Fibroblast of skin of left biceps (primary cell): ENCODE measurements around the gene NHLRC4.

Experiments used
- DNase-seq, 2 experiments: peaks; one replicate each; pipeline ENCODE4 v3.0.0-alpha.2; 2013; ENCODE audit warnings: low read depth in 2 of 2

NHLRC4 gene

DNA sequence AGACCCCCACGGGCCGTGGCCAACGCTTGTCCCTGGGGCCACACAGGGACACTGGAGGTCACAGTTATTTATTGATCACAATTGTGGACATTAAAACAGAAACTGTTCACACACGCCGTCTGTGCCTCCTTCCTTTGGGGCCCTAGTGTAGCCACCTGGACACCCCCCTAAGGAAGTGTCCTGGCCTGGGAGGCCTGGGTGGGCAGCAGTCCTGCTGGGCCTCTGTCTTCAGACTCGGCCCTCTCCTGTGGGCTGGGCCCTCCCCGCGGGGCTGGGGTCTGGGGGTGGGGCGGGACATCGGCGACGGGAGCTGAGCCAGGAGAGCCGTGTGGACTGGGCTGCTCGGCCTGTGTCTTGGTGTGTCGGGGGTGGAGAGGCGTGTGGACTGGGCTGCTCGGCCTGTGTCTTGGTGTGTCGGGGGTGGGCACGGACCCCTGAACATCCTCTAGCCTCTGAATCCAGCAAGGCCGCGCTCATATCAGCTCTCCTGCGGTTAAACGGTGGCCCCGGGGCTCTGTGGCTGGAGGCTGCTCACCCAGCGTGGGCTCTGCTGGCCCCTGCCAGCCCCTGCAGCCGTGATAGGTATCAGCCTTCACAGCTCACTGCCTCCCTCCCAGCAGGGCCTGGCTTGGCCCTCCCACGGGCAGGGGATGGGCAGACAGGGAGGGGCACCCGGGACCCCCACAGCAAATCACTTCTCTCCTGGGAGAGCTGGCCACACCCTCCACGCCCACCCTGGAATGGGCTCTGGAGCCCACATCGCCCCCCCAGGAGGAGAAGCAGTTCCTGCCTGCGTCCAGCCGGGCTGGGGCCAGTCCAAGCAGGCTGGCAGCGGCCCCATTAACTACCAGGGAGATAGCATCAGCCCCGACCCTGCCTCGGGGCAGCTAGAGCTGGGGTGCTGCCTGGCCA is 1.1 kb upstream of the NHLRC4 start:
- no peak for DNase-seq

DNA sequence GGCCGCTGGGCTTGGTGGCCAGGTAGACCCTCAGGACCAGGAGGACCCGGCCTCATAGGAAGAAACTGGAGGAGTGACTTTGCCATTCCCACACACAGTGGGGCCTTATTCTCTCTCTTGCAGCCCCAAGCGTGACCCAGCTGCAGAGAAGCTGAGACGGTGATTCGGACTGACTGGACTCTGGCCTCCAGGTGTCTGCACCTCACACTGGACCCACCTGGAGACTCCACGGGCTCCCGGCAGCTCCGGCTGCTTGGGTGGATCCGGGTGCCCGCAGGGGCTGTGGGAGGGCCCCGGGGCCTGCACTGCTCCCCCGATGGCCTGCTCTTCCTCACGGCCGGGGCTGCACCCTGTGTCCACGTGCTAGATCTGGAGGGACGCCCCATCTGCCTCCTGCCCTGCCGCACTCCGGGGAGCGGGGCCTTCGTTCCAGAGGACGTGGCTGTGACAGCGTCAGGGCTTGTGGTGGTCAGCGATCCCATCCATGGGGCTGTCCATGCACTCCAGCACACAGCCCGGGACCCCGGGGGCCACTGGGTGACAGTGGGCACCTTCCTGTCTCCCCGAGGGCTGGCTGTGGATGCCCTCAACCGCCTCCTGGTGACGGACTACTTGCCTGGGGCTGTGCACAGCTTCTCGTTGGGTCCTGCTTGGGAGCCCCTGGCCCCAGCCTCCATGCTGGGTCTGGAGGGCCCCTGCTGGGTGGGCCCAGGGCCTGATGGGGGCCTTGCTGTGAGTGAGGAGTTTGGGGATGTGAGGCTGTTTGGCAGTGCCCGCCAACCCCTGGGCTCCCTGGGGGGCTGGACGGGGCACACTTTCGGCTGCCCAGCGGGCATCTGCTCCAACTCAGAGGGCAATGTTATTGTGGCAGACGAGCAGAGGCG is 810 bp downstream of the NHLRC4 start:
- no peak for DNase-seq

DNA sequence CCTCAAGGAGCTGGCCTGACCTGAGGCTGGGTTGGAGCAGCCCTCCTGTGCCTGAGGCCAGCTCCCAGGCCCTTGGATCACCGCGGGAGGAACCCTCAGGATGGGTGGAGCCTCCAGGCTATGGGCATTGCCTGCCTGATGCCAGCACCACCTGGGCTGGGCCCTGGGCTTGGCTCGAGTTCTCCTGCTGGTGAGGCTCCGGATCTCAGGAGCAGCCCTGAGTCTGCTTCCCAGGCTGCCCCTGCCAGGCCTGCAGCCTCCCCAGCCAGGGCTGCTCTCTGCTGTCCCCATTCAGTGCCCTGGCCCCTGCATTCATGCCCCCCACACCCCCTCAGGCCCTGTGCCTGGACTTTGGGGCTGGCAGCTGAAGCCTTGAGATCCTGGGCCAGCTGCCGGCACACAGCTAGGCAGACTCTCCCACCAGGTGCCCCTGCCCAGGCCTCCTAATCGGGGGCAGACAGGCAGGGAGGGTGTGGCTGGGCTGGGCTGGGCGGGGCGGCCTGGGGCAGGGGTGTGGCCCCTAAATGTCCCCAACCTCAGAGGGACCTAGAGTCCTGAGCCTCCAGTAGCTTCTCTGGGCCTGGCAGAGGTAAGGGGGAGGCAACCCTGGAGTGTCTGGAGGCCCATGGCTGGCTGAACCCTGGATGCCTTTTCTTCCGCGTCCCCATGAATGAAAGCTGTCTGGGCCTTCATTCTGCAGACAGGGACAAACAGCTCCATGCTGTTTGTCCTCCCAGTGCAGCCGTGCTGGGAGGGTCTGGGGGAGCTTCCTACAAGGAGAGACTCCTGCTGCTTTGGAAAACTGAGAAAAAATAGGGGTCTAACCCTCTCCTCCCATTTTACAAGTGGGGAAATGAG is 1.8 kb downstream of the NHLRC4 start:
- no peak for DNase-seq

DNA sequence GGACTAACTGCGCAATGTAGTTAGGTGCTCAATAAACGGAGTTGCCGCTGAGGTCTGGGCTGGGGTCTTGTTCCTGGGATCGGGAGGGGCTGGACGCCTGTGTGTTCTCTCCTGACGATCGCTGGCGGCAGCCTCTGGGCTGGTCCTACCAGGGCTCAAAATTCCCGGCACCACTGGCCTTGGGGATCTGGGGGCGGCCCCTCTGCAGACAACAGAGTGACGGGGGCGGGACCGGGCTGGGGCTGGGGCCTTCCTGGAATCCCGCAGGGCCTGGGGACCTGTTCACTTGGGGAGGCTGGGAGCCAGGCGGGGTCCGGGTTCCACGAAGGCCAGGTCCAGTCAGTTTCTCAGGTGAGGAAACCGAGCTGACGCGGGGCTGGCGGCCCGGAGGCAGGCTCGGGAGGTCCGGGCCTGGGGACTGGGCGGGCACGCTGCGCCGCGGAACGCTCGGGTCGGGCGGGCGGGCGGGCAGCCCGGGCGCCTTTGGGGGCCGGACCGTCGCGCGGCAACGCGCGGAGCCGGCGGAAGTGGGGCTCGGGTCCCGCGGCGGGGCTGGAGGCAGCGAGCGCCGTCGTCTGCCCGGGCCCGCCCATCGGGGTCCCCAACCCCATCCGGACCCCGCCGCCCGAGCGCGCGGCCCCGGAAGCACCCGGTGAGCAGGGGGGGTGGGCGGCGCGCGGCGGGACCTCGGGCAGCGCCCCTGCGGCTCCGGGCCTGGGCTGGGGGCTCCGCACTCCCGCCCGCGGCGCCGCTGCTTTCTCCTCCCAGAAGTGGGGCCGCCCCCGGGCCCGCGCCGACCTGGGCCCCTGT is 2.8 kb downstream of the NHLRC4 start, which contains the start of gene PIGQ:
Gene PIGQ (plus strand): TSS at position 524 of the 810 bp plus-strand sequence. CDS start 4,107 bp downstream, outside the sequence.
- no peak for DNase-seq

DNA sequence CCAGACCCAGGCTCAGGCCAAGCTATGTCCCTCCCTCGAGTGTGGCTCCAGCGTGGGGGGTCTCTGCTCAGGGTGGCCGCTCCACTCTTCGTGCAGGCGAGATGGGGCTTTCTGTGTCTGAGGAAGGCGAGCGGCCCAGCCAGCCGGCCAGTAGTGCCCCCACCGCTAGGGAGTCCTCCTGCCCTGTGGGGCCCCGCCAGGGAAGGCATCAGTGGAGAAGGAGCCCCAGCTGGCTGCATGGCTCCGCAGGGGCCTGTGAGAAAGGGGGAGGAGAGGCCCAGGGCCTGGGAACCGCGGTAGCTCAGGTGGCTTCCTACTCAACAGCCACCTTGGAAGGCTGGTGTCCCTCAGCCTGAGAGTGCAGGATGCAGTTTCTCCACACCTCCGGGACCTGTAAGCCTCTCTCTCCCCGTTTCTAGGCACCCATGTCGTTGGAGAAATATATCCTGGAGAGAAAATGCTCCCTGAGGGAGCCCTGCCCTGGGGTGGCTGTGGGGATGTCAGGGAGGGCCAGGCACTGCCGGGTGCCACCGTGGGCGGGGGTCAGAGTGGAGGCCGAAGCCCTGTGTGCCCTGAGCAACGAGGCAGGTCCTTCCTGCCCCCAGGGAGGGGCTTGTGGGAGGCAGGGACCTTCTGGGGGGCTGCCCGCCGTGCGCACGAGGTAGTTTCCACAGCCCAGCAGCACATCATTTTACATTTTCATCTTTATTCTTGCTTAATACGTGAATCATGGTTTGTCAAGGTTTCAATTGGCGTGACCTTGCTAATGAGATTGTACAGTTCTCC is 6.3 kb downstream of the NHLRC4 start:
- DNase-seq: no peak

DNA sequence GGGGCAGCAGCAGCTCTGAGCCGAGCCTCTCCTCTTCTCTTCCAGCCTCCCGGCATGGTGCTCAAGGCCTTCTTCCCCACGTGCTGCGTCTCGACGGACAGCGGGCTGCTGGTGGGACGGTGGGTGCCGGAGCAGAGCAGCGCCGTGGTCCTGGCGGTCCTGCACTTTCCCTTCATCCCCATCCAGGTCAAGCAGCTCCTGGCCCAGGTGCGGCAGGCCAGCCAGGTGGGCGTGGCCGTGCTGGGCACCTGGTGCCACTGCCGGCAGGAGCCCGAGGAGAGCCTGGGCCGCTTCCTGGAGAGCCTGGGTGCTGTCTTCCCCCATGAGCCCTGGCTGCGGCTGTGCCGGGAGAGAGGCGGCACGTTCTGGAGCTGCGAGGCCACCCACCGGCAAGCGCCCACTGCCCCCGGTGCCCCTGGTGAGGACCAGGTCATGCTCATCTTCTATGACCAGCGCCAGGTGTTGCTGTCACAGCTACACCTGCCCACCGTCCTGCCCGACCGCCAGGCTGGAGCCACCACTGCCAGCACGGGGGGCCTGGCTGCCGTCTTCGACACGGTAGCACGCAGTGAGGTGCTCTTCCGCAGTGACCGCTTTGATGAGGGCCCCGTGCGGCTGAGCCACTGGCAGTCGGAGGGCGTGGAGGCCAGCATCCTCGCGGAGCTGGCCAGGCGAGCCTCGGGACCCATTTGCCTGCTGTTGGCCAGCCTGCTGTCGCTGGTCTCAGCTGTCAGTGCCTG is 7.4 kb downstream of the NHLRC4 start:
- DNase-seq: no peak

DNA sequence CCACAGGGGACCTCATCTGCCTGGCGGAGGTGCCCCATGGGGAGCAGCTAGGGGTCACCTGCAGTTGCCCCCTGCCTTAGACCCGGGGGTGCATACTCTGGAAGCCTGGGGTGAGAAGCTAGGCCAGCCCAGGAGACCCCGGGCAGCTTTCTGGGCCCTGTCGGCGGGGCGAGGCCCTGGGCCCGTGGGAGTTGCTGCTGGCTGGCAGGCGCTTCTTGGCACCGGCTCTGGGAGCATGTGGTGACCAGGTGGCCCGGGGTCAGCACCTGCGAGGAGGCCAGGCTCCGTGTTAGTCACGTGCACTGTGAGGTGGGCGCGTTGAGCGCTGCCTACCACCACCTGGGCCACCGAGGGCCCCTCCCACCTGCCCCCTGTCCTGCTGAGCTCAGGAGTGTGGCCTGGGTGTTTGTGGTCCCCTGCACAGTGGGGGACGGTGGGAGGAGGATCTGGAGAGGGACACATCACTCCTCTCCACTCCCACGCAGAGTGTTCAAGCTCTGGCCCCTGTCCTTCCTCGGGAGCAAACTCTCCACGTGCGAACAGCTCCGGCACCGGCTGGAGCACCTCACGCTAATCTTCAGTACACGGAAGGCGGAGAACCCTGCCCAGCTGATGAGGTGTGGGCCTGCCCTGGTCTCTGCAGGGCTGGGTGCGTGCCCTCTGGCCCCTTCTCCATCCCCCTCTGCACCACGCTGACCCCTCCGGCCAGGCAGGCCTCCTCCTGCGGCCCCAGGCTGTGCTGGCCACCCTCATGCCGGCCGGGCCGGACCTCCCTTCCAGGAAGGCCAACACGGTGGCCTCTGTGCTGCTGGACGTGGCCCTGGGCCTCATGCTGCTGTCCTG is 8.8 kb downstream of the NHLRC4 start:
- DNase-seq: no peak

DNA sequence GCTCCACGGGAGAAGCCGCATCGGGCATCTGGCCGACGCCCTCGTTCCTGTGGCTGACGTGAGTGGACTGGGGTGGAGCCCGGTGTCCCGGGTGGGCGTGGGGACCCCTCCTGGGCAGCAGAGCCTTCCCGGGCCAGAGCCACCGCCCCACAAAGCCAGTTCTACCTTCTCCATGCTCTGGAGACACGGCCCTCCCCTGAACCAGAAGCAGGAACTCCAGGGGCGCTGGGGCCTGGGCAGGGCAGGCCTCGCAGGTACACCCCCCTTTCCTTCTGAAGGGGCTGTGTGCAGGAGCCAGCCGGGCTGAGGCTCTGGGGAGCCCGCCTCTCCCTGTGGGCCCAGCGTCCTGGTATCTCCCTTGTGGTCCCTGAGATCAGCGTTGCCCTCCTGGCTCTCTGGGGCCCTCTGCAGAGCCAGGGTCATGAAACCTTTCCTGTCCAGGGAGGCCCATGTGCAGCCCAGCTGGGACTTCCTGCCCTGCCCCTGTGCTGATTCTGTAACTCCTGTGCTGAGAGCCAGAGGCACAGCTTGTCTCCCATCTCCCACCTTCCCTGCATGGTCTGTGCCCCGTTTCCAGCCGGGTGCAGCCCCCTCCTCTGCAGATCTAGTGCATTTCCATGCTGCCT is 9.5 kb downstream of the NHLRC4 start:
- no peak for DNase-seq

DNA sequence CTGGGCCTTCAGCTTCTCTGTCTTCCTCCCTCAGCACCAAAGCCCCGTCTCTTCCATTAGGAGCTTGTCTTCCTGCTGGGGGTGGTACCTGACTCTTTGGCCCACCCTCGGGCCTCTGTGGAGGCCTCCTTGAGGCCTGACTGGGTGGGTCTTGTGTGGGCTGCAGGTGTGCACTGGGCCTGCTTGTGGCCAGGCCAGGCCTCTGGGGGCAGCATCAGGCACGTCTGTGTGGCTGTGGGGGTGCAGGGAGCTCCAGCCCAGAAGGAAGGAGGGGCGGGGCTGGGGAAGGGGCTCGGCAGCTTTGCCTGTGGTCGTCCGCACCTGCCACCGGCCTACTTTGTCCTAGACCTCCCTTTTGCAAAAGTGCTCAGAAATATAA is 10.0 kb downstream of the NHLRC4 start:
- no peak for DNase-seq

DNA sequence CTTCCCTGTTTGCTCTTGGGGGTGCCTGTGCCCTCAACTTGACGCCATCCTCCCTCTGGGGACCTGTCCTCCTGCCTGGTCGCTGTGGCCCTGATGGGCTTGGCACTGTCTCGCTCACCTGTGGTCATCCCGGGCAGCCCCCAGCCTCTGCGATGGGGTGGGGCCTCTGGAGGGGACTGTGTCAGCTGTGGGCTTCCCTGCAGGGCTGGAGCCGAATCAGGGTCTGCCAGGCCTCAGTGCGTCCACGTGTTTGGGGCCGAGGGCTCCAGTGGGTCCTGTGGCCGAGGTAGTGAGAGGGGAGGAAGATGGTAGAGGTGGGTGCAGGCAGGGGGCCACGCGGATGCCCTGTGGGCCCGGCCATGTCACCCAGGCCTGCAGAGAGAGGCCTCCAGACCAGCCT is 11.0 kb downstream of the NHLRC4 start:
- DNase-seq: no peak

DNA sequence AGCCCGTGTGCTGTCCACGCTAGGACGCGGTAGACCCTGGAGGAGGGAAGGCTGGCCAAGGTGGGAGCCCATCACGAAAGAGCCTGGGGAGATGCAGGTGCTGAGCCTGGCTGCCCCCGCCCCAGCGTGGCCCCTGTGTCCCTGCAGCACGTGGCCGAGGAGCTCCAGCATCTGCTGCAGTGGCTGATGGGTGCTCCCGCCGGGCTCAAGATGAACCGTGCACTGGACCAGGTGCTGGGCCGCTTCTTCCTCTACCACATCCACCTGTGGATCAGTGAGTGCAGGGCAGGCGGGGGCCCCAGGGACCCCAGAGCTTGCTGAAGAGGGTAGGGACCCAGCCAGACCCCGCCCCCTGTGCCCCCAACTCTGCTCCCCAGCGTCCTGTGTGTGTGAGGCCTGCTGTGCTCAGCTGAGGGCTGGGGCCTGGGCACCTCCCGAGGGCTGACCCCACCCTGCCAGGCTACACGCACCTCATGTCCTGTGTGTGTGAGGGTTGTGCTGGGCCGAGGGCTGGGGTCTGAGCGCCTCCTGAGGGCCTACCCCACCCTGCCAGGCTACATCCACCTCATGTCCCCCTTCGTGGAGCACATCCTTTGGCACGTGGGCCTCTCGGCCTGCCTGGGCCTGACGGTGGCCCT is 11.5 kb downstream of the NHLRC4 start:
- DNase-seq: no peak

DNA sequence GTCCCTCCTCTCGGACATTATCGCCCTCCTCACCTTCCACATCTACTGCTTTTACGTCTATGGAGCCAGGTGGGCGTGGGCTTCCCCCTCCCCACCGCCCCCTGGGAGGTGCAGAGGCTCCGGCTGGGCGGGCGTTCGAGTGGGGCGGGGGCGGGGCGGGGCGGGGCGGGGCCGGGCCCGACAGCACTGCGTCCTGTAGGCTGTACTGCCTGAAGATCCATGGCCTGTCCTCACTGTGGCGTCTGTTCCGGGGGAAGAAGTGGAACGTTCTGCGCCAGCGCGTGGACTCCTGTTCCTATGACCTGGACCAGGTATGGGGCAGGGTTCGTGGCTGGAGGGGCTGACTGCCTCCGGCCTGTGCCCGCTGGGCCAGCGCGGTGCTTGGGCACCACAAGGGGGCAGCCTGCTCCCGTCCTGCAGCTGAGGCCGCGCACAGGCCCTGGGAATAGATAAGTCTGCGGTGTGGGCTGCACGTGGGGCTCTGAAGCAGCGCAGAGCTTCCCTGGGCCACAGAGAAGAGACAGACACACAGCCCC is 12.1 kb downstream of the NHLRC4 start:
- DNase-seq: no peak

DNA sequence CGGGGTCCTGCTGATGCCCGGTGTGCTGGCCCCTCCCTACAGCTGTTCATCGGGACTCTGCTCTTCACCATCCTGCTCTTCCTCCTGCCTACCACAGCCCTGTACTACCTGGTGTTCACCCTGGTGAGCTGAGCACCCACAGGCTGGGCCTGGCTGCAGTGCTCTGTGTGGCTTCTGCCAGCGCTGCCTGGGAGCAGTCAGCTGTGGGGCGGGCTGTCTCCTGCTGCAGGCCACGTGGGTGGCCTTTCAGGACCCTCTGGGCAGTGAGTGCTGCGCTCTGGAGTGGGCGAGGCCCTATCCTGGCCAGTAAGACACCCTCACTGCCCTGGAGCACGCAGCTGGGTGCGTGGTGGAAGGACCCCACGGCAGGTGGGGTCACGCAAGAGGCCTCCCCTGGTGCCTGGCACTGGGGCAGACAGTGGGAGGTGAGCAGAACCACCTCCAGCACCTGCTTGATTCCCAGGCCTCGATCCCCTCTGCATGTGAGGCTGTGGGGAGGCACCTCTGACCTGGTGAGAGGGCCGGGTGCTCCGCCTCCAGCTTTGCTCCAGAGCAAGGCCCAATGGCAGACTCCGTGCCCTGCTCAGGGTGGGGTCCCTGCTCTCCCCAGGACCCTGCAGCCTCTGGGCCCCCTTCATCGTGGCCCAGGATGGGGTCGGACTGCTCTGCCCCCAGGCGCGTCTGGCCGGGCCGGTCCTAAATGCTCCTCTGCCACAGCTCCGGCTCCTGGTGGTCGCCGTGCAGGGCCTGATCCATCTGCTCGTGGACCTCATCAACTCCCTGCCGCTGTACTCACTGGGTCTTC is 13.5 kb downstream of the NHLRC4 start:
- no peak for DNase-seq

DNA sequence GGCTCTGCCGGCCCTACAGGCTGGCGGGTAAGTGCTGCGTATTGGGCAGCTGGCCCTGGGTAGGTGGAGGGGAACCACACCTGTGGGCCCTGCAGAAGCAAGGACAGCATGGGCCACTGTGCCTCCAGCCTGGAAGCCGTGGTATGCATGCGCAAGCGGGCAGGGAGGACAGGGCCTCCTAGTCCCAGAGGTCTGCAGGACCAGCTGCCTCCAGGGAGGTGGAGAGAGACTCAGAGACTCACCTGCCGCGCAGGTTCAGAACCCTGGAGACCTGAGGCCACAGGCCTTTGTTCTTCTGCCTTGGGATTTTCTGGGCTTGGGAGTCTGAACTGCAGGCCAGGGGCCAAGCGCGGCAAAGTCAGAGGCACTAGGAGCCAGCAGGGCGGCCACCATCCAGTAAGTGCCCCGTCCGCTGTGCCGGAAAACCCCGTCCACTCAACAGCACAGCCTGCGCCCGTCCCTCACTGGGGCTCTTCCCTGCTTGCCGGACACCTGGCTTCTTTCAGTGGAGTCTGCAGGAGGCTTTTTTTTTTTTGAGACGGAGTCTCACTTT is 14.2 kb downstream of the NHLRC4 start:
- DNase-seq: no peak

DNA sequence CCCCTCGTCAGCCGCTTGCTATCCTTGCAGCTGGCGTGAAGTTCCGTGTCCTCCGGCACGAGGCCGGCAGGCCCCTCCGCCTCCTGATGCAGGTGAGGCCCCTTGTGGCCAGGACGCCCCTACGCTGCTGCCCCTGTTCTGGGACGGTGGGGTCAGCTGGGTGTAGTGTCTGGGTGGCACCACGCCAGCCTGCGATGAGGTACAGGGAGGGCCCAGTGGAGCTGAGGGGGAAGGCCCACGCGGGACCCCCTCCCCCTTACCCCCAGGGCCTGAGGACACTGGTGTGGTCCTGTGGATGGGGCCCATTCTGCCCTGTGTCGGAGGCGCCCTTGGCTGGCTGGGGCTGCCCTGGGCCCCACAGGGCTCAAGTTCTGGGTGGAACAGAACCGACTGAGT is 15.4 kb downstream of the NHLRC4 start:
- no peak for DNase-seq
